ENCODE data around the gene MSL3. TPM values are rescaled to one million over a fixed set of nuclear protein-coding genes. Genes with fewer than 3 reads are reported as not detected.

The MSL3 gene
- total RNA-seq, 1 donor from 2014 or later = 25.0 TPM

DNA sequence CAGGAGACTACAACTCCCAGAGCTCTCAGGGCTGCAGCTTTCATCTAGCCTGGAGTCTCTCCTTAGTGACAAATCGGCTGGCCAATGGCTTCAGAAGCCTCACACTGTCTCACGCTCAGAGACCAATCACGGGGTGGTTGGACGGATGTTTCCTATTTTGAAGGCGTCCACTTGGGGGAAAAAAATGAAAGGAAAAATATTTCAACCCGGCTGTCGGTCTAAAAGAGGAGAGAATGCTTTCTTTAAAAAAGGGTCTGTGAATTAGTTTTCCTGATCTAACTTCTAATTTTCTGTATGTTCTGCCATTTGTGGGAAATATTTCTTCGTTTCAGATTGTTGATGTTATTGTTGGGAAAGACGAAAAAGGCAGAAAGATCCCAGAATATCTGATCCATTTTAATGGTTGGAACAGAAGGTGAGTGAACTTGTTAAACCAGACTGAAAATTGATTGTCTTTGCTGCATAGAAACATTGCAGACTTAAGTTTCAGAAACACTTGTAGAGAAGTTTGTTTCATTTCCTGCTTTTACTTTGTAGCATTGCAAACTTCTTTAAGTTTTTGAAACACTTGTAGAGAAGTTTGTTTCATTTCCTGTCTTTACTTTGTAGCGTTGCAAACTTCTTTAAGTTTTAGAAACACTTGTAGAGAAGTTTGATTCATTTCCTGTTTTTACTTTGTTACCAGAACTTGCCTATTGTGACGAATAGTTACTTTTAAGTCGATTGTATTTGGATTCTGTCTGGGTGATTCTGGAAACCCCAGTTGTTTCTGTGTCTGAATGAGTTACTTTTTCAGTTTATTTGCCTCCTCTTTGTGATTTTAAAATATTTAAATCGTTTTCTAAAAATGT is 1.6 kb downstream of the MSL3 start:
- peak; percentile 96 for DNase-seq (ENCODE audit: low spot score)

DNA sequence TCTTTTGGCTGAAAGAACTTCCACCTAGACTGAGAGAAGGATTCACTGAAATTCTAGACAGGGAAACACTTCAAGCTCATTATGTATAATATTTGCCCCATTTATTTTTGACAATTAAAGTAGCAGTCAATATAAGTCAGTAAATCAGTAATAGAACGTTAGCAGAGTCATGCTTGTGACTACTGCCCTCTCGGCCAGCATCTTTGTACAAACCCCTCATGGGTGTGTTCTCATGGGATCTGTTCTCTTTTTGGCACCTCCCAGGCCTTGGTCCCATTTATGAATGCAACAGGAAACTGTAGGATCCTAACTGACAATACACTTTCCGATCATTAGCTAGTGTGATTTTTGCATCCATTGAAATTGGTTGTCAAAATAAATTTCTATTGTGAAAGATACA is 2.9 kb downstream of the MSL3 start:
- no peak for DNase-seq (ENCODE audit: low spot score)

DNA sequence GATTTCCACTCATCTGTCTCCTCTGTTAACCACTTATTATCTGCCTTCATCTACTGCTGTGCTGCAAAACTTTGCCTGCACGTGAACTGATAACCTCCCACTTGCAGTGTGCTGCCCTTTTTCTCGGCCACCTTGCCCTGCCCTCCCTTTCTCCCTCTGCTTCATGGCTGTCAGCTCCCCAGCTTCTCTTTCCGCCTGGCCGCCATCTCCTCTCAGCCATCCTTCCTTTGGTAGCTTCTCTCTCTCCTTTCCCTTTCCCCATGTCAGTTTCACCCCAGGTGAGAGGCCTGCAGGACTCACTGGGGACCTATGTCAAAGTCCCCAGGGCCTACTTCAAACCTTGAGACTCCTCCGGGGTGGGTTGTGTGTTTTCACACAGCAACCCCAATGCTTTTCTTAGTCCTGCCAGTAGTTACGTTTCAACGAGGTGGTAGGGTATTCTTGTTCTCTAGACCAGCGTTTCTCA is 6.6 kb downstream of the MSL3 start:
- DNase-seq (ENCODE audit: low spot score) = no peak

DNA sequence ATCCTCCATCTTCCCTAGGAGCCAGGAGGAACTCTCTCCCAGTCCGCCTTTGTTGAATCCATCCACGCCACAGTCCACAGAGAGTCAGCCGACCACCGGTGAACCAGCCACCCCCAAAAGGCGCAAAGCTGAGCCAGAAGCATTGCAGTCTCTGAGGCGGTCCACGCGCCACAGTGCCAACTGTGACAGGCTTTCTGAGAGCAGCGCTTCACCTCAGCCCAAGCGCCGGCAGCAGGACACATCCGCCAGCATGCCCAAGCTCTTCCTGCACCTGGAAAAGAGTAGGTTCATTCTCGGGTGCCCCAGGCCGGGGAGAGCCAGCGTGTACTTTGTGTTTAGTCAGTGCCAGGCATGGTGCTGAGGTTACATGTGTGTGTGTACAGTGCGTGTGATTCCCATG is 7.4 kb downstream of the MSL3 start:
- DNase-seq (ENCODE audit: low spot score) = no peak

DNA sequence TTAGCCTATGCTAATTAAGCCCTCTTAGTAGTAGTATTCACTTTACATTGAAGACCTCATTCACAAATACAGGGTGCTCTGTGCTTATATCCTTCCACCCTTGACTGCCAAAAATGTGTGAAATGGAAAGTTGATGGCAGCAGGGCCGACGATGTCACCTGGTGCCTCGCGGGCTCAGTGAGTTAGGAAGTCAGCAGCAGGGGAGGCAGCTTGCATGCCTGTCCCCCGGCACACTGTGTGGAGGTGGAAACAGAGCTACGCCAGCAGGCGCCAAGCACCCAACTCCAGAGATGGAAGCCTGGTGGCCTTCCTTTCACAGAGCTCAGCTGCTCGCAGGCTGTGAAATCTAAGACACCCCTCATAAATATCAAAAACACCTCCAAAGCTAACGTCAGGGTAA is 8.4 kb downstream of the MSL3 start:
- DNase-seq (ENCODE audit: low spot score) = no peak

DNA sequence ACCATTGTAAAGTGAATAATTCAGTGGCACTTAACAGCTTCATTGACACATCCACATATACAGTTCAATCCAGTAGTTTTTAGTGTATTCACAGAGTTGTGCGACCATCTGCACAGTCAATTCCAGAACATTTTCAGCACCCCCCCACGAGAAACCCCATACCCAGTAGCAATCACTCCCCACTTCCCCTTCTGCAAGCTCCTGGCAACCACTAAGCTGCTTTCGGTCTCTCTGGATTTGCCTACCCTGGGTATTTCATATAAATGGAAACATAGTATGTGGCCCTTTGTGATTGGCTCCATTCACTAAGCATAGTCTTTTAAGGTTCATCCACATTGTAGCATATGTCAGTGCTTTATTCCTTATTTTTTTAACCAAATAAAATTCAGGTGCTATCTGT is 10.0 kb downstream of the MSL3 start:
- DNase-seq (ENCODE audit: low spot score) = no peak

DNA sequence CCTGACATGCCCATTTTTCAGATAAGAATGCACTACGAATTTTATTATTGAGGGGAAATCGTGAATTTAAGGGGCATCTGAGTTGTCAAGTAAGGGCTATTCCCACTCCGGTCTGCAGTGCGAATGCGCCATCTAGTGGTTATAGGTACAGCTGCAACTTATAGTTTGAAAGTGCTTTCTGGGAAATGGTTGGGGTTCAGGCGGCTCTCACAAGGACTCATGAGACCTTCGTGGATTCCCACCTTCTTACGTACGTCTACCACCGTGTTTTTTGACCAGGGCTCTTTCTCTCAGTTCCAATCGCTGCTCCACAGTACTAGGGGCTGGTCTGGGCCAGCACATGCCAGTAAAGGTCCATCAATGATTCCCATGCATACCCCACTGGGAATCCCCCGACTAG is 12.3 kb downstream of the MSL3 start:
- DNase-seq (ENCODE audit: low spot score) = peak; percentile 37

DNA sequence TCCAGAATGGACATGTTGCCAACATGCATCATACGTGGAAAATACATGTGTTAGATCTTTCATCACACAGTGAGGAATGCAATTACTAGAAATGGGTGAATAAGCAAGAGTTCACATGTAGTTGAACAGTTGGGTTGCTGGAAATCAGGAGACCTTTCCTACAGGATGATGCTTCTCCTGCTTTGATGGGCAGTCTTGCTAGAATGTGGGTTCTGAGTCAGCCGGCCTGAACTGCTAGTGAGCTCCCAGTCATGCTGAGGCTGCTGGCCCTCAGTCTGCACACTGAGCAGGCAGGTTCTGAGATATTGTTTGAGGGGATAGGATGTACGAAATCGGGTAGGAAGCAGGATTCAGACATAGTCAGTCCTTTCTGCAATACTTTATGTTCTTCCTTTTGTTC is 20.2 kb downstream of the MSL3 start:
- no peak for DNase-seq (ENCODE audit: low spot score)

DNA sequence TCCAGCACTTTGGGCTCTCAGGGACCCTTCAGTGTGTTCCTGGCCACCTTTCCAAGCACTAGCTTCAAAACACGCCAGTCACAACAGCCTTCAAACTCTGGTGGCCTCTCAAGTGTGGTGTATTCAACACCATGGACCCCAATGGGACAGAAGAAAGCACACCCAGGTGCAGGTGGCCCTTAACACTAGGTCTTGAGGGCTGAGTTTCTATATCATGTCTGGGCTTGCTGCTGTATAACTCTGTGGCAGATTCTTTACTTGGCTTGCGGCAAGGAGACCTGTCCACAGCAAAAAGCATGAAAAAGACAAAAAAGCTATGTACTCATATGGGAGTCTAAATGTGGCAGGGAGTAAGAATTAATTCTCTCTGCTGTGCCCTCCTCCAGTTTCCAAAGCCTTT is 23.1 kb downstream of the MSL3 start:
- DNase-seq (ENCODE audit: low spot score) = no peak

DNA sequence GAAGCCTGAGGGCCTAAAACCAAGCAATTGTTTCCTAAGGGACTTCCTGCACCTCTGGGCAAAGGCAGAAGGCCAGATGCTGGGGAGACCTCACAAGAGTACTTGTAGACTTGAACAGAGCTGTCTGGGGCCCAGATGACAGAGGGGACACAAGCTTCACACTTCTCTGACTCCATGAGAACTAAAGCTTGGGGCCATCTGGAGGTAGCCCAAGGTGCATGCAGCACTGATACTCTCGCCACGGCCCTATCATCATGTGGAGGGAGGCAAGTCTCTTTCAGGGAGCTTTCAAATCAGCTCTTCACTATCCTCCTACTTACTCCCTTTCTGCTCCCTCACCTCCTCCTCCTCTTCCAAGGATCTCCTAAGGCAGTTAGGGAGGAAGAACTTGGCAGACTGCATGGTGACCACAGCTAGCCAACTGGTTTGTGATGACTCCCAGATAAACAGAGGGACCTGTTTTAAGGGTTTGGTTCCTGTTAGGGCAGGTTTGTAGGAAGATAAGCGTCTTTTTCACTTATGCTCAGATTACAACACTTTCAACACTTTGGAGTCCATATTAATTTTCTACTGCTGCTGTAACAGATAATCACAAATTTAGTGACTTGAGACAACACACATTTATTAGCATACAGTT is 23.8 kb downstream of the MSL3 start:
- no peak for DNase-seq (ENCODE audit: low spot score)

DNA sequence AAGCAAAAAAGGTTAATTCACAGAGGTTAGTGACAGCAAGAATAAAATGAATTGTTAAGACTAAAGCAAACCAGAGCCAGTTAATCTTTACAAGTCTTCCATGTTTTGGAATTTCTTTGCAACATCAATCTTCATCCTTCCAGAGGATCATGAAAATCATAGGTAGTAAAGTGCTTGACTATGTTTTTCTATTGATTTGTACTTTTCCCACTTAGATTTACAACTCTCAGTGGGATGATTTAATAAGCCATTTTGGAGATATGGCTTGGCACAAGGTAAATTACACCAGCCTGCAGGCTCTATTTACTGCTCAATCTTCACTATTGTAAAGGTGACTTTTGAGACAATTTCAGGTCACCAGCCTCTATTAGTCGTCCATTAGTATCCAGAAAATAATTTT is 26.5 kb downstream of the MSL3 start:
- no peak for DNase-seq (ENCODE audit: low spot score)

DNA sequence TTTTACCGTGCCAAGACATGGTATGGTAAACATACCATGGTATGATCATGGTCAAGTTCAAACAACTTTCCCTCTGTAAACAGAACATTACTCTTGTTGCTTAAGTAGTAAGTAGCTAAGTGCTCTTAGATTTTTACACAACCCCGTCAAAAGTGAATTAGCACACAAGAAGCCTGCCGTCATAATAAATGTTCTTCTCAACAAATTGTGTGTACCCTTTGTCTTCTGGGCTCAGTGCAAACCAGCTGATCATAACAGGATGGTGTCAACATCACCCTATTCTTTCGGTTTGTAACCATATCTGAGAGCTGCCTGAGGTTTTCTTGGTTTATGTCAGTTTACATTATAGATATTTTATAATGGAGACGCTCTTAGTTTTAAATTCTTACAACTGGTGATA is 28.8 kb downstream of the MSL3 start:
- no peak for DNase-seq (ENCODE audit: low spot score)

DNA sequence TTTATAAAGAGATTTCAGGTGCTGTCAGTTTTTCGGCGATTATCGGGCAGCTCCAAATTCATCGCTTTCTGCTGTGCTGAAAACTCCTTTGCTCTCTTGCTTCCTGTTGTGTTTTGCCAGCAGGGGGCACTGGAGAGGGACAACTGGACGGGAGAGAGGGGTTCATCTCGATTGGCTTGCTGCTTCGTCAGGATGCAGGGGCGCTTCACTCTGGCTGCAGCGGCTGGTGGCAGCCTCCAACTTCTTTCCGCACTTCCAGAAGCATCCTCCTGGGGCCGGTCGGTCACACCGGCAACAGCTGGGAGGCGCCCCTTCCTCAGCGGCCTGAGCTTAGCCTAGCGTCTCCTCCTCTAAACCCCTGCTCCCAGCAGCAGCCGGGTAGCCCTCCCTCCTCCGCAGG is 29.5 kb downstream of the MSL3 start:
- DNase-seq (ENCODE audit: low spot score) = peak; percentile 4

DNA sequence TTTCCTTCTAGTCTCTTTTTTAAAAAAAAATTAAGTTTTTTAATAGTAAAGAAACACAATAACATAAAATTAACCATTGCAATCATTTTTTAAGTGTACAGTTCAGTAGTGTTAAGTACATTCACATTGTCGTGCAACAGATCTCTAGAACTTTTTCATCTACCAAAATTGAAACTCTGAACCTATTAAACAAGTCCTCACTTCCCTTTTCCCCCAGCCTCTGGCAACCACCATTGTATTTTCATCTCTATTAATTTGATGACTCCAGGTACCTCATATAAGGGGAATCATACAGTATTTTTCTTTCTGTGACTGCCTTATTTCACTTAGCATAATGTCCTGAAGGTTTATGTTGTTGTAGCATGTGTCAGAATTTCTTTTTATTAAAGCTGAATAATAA is 31.8 kb downstream of the MSL3 start:
- DNase-seq (ENCODE audit: low spot score) = no peak

DNA sequence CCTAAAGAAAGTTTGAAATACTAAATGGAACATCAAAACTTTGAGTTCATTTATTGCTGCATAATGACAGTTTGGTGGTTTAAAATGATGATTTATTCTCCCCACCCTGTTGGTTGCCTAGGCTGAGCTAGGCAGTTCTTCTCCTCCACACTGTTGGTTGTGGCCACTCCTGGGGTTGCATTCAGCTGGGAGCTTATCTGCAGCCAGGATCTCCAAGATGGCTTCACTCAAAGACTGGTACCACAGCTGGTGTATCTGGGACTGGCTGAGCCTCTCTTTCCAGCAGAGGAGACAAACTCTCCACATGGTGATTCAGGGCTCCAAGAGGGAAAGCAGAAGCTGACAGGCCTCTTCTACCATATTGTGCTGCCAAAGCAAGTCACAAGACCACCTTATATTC is 33.1 kb downstream of the MSL3 start:
- no peak for DNase-seq (ENCODE audit: low spot score)

DNA sequence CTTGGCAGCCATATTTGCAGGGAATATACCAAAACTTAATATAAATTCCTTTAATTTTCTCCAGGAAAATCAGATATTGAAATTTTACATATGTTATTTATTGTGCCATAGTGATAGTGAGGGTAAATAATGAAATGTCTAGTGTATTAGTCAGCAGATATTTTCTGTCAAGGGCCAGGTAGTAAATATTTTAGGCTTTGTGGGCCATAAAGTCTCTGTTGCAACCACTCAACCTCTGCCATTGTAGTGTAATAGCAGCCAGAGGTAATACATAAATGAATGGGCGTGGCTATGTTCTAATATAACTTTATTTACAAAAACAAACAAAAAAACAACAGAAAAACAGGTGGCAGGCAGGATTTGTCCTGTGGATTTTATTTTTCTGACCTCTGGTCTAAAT is 33.5 kb downstream of the MSL3 start:
- no peak for DNase-seq (ENCODE audit: low spot score)

DNA sequence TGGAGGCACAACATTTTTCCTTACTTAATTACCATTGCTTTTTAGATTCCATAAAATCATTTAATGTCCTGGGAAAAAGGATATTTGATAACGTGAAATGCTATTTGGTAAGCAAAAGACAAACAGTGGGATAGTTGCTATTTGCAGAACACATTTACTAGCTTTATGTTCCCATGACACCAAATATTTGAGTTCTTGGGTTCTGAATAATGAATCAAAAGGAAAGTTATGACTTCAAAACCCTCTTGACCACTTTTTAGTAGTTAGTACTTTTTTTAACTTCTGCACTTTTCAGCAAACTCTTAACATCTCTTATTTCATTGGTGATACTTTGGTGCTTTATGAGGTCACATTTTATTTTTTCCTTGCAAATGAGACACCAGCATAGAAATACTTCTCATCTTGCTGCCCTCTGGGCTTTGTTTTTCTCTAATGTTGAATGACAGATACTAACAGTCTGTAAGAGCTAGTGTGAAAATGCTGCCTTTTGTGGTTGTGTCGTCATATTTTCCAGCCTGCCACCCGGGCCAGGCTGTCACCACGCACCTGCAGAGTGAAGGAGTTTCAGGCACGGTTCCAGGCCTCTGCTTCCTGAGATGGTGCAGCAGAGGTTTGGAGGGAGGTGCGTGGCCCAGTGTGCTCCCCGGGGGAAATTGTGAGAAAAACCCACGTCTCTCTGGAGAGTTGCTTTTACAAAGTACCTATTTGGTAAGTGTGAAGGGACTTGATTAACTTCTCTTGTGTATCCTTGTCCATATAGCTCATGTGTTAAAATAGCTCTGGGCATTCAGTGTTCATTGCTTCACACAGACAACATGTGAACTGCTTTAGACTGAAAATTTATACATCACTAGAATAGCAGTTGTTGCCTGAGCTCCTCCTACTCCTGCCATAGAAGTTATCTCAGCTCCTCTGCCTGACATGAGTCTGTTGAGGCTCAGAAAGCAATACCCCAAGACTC is 34.7 kb downstream of the MSL3 start:
- DNase-seq (ENCODE audit: low spot score) = no peak

DNA sequence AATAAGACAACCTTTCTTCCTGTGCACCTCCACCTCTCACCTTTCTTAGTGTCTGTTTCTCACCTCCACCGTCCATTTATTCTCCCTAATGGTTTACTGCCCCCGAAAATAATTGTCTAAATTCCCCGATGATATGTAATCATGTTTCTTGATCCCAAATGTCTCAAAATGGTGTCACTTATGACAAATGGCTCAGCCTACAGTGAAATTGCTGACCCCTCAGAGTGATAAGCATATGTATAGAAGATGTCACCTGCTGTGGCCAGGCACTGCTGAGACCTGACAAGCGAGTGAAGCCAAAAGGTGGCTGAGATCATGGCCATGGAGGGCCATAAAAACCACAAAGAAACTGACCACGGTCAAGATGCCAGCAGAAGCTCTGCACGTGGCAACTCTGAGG is 35.7 kb downstream of the MSL3 start:
- no peak for DNase-seq (ENCODE audit: low spot score)

DNA sequence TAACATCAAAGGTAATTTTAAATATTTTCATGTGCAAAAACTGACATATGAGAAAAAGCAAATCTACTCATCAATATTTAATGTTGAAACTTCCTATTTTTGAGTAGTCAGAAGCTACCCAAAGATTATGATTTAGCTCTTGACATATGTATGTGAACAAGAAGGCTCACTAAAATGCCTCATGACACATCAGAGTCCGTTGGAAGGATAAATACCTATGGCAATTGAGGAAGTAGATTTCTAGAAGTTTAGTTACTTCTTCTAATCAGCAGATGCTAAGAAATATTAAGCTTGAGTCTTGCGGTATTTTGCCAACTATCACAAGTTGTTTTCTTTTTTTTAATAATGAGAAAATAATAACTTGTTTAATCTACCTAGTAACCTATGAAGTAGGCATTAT is 55.3 kb downstream of the MSL3 start:
- DNase-seq (ENCODE audit: low spot score) = no peak
